VCaP (cell line): ENCODE results near the gene VPS13D.
A peak's percentile ranks its signal among the peaks of the same experiment; 100 is the strongest.

ENCODE experiments used
- H3K27ac ChIP-seq: fragments of 450-650 bp; 2 replicates; pipeline ENCODE4 v1.5.1; 2017
- CTCF ChIP-seq: fragments of 450-650 bp; conservative IDR thresholded peaks from 2 replicates; pipeline ENCODE4 v1.5.1; 2017; ENCODE audit warnings: mild to moderate bottlenecking, moderate library complexity

The VPS13D gene

GRCh38 chr1:12229835-12230548, at the start of gene VPS13D:
Gene VPS13D, plus strand, starts transcription at chr1:12230030. Its CDS starts 4,237 bp downstream, at chr1:12234267.
- peak; percentile 97 for TF ChIP-seq CTCF
- peak within 1 kb of the TSS; percentile 87 for H3K27ac ChIP-seq

GRCh38 chr1:12180315-12180714, 49.5 kb upstream of the VPS13D start:
- no peak overlapping the region for H3K27ac ChIP-seq
- no peak for TF ChIP-seq CTCF

- TF ChIP-seq CTCF, result no peak
- H3K27ac ChIP-seq, result no peak overlapping the region
These were observed 48.9 kb upstream of the VPS13D start for GRCh38 chr1:12180903-12181302.

GRCh38 chr1:12181568-12181967, 48.3 kb upstream of the VPS13D start:
- no peak for TF ChIP-seq CTCF
- H3K27ac ChIP-seq, result no peak overlapping the region

- no peak overlapping the region for H3K27ac ChIP-seq
- no peak for TF ChIP-seq CTCF
These were observed 47.3 kb upstream of the VPS13D start for GRCh38 chr1:12182410-12182984.

GRCh38 chr1:12183095-12183794, 46.6 kb upstream of the VPS13D start:
- H3K27ac ChIP-seq, result no peak overlapping the region
- no peak for TF ChIP-seq CTCF

GRCh38 chr1:12184008-12184681, 45.7 kb upstream of the VPS13D start:
- H3K27ac ChIP-seq, result peak overlapping the region; percentile 28; the same call in 1 of the 2 replicates
- no peak for TF ChIP-seq CTCF
